Endodermal cell (in vitro differentiated cells): ENCODE measurements around the gene GOLGA5. TPM values are rescaled to one million over a fixed set of nuclear protein-coding genes. Genes with fewer than 3 reads are reported as not detected.

ENCODE experiments used
- DNase-seq: peaks from one replicate; pipeline ENCODE4 v3.0.0-alpha.2; 2017
- H3K27ac ChIP-seq: 2 replicates; pipeline ENCODE4 v1.5.1; 2013; ENCODE audit warnings: mild to moderate bottlenecking, low read depth, low read length, moderate library complexity
- H3K27me3 ChIP-seq: 2 replicates; pipeline ENCODE4 v1.6.1; 2013; ENCODE audit warnings: mild to moderate bottlenecking, low read length, moderate library complexity; ENCODE audit not compliant: insufficient read depth, control insufficient read depth, poor library complexity, severe bottlenecking
- H3K36me3 ChIP-seq: 2 replicates; pipeline ENCODE4 v1.7.0; 2013; ENCODE audit warnings: mild to moderate bottlenecking, low read length, moderate library complexity; ENCODE audit not compliant: control insufficient read depth, insufficient read depth
- H3K4me1 ChIP-seq: one replicate; pipeline ENCODE4 v1.7.0; 2013; ENCODE audit warnings: low read length; ENCODE audit not compliant: control insufficient read depth, insufficient read depth
- H3K4me3 ChIP-seq: 2 replicates; pipeline ENCODE4 v1.5.1; 2013; ENCODE audit warnings: mild to moderate bottlenecking, low read length, moderate library complexity
- H3K9ac ChIP-seq: 2 replicates; pipeline ENCODE4 v1.6.1; 2013; ENCODE audit warnings: mild to moderate bottlenecking, low read length, moderate library complexity; ENCODE audit not compliant: poor library complexity, severe bottlenecking; ENCODE audit errors: extremely low read depth
- H3K9me3 ChIP-seq: 2 replicates; pipeline ENCODE4 v1.6.1; 2013; ENCODE audit warnings: mild to moderate bottlenecking, low read length, moderate library complexity; ENCODE audit not compliant: control insufficient read depth
- H3K27ac Mint-ChIP-seq: 2 replicates; pipeline ENCODE4 v1.8.0; 2020; ENCODE audit warnings: mixed read lengths
- H3K27me3 Mint-ChIP-seq: 2 replicates; pipeline ENCODE4 v1.8.0; 2021; ENCODE audit warnings: mild to moderate bottlenecking, mixed read lengths; ENCODE audit not compliant: insufficient read depth
- H3K36me3 Mint-ChIP-seq: 2 replicates; pipeline ENCODE4 v1.8.0; 2020; ENCODE audit warnings: low read depth, mixed read lengths
- H3K4me1 Mint-ChIP-seq: 2 replicates; pipeline ENCODE4 v1.8.0; 2020; ENCODE audit warnings: mixed read lengths
- H3K4me3 Mint-ChIP-seq: 2 replicates; pipeline ENCODE4 v1.8.0; 2020; ENCODE audit warnings: mild to moderate bottlenecking, moderate library complexity, mixed read lengths
- H3K9me3 Mint-ChIP-seq: 2 replicates; pipeline ENCODE4 v1.8.0; 2020; ENCODE audit warnings: mild to moderate bottlenecking, mixed read lengths
- total RNA-seq, 2 donors: library from RNA; stranded (reverse); fragmentation: NEBNext Ultra II Directional in 1 of 2; extraction: Animal tissue kit (Norgen Biotek cat#: 25700) in 1 of 2; gene quantifications; 2 replicates in 1 of 2; 3 replicates in 1 of 2; pipeline ENCODE4 v1.2.1, GENCODE V29; 2021
- TF ChIP-seq, protein P1 (sequence below): fragments of 200-600 bp; sonication (generic); conservative IDR thresholded peaks from 2 replicates; pipeline ENCODE4 v1.5.0; 2021; ENCODE audit warnings: antibody characterized with exemption, mild to moderate bottlenecking

GOLGA5 gene
- total RNA-seq, 2 donors from 2014 or later, result 29.3 to 41.1 TPM

- H3K9me3 ChIP-seq, result peaks cover 12% of the 10 kb centered on the region
- TF ChIP-seq, protein P1, sequence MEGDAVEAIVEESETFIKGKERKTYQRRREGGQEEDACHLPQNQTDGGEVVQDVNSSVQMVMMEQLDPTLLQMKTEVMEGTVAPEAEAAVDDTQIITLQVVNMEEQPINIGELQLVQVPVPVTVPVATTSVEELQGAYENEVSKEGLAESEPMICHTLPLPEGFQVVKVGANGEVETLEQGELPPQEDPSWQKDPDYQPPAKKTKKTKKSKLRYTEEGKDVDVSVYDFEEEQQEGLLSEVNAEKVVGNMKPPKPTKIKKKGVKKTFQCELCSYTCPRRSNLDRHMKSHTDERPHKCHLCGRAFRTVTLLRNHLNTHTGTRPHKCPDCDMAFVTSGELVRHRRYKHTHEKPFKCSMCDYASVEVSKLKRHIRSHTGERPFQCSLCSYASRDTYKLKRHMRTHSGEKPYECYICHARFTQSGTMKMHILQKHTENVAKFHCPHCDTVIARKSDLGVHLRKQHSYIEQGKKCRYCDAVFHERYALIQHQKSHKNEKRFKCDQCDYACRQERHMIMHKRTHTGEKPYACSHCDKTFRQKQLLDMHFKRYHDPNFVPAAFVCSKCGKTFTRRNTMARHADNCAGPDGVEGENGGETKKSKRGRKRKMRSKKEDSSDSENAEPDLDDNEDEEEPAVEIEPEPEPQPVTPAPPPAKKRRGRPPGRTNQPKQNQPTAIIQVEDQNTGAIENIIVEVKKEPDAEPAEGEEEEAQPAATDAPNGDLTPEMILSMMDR, result no peak
- no peaks in the 10 kb centered on the region for H3K36me3 ChIP-seq
- no peaks in the 10 kb centered on the region for H3K27me3 ChIP-seq
- H3K27ac ChIP-seq, result no peak overlapping the region
- H3K9ac ChIP-seq, result no peak overlapping the region
- Mint-ChIP-seq H3K27ac (no peak overlapping the region), H3K27me3 (peaks cover 24% of the 10 kb centered on the region), H3K9me3 (peaks cover 7% of the 10 kb centered on the region), H3K4me1 (peaks cover 3% of the 10 kb centered on the region), H3K4me3 (no peak overlapping the region), H3K36me3 (no peaks in the 10 kb centered on the region)
- no peak overlapping the region for H3K4me3 ChIP-seq
- no peaks in the 10 kb centered on the region for H3K4me1 ChIP-seq
- no peak for DNase-seq
Measured at GRCh38 chr14:92888896-92889295, 94.8 kb downstream of the GOLGA5 start.

Other genes starting within 250 kb of the GOLGA5 start
- gene LGMN, start 45.7 kb upstream of the GOLGA5 start, total RNA-seq, result 10 to 100 TPM; 61.4 to 87.2 TPM
- 1 to 10 TPM; 4.6 TPM for gene CHGA, start 128.8 kb downstream of the GOLGA5 start, total RNA-seq